GM23248 (cell line): ENCODE results near the gene SULT6B1.

Source experiments
- EZH2 ChIP-seq: fragments of 200-600 bp; sonication (generic); IDR thresholded peaks from 2 replicates; pipeline ENCODE4 v1.6.1; 2018; ENCODE audit warnings: antibody characterized with exemption, mild to moderate bottlenecking; ENCODE audit not compliant: insufficient read depth, poor library complexity, severe bottlenecking
- EZH2phosphoT487 ChIP-seq: fragments of 200-600 bp; sonication (generic); IDR thresholded peaks from 2 replicates; pipeline ENCODE4 v1.6.1; 2018; ENCODE audit warnings: antibody characterized with exemption, moderate library complexity, mild to moderate bottlenecking, low read depth; ENCODE audit not compliant: insufficient read depth

DNA sequence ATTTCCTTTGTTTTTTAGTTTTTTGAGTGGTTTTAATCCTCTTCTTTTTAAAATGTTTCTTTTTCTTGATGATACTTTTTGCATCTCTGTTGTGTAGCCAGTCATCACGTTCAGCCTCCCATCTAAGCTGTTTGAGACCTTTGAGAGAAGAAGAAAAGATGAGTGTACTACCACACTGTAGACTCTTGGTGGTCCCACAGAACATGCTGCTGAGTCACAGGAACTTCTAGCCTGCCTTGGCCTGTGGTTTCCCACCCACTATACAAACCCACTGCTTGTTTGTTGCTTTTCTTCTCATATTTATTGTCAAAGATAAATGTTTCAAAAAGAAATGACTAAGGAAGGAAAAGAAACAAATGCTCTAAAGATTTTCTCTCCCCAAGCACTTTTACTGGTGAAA lies 13.3 kb upstream of the SULT6B1 start:
- TF ChIP-seq EZH2phosphoT487 (no peak), EZH2 (no peak)
